Measurements from ENCODE around the gene CD36. TPM values are rescaled to one million over a fixed set of nuclear protein-coding genes. Genes with fewer than 3 reads are reported as not detected.

The CD36 gene
- total and polyA plus RNA-seq, 2 of the 8 experiments (the other 6 are each of a cell fraction or from before 2014, with no cell fraction given) = 0.33 to 0.60 TPM

DNA sequence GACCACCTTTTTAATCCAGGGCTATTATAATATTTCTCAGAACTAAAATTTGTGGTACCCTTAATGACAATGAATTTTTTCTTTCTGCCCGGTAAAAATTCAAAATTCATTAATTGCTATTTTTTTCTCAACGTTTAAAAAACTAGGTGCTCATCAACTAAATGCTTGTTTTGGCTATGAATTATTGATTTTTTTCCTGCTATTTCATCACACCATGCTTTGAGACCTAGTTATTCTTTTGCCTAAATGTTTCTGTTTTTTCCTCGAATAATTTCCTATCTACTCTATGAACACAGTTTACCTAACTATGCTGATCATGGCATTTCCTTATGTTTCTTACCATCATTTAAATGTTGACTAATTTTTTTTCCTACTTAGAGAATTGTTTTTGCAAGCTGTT, 5.6 kb upstream of the CD36 start:
- no peak for TF ChIP-seq CTBP2 (IDR thresholded peaks at IDR 0.05; ENCODE audit: borderline replicate concordance, insufficient read depth, insufficient read length, low read length)
- no peak for TF ChIP-seq YY1 (IDR thresholded peaks at IDR 0.05; ENCODE audit: low read depth, low read length)
- TF ChIP-seq TBP (IDR thresholded peaks at IDR 0.05; ENCODE audit: low read depth, low read length) = no peak
- TF ChIP-seq TAF1 (IDR thresholded peaks at IDR 0.05; ENCODE audit: low read depth, low read length) = no peak
- Histone ChIP-seq H2BK5ac (ENCODE audit: low read depth, low read length) (no peak overlapping the region), H3K23ac (ENCODE audit: insufficient read length) (no peak overlapping the region), H2AK5ac (ENCODE audit: low read depth, low read length) (no peak overlapping the region), H2BK12ac (ENCODE audit: low read depth, low read length) (no peak overlapping the region), H3K18ac (ENCODE audit: extremely low read depth, low read length) (no peak overlapping the region), H2BK15ac (ENCODE audit: low read length) (no peak overlapping the region), H2AFZ (ENCODE audit: low read length) (no peak overlapping the region), H2BK120ac (replicated peaks; ENCODE audit: low read depth, low read length) (no peak overlapping the region), H3K36me3 (ENCODE audit: control insufficient read depth in 2 of 4, insufficient read depth in 4 of 4, low read length in 3 of 4) (no peaks in the 10 kb centered on the region), H4K8ac (ENCODE audit: extremely low read depth, insufficient read depth, low read length) (no peak overlapping the region), H3K4me1 (replicated peaks in 1 of 4; ENCODE audit: control insufficient read depth in 3 of 4, insufficient read depth in 4 of 4, low read length in 3 of 4) (no peaks in the 10 kb centered on the region), H3K56ac (replicated peaks; ENCODE audit: insufficient read length, low read depth, low read length) (no peak overlapping the region), H3K79me1 (ENCODE audit: low read depth, low read length) (no peaks in the 10 kb centered on the region), H4K91ac (replicated peaks; ENCODE audit: insufficient read length, low read length) (no peak overlapping the region), H4K20me1 (replicated peaks in 1 of 2; ENCODE audit: control insufficient read depth in 1 of 2, insufficient read depth in 2 of 2, low read length in 2 of 2) (no peaks in the 10 kb centered on the region), H3K9me3 (ENCODE audit: insufficient read depth in 2 of 2, low read depth in 1 of 2, low read length in 1 of 2) (no peaks in the 10 kb centered on the region), H3K27ac (ENCODE audit: low read depth, low read length) (no peak overlapping the region), H3K4ac (replicated peaks; ENCODE audit: insufficient read length, low read depth, low read length) (no peak overlapping the region), H3K27me3 (replicated peaks in 1 of 4; ENCODE audit: control insufficient read depth in 3 of 4, extremely low read depth in 1 of 4, insufficient read depth in 3 of 4, low read length in 3 of 4) (no peaks in the 10 kb centered on the region), H4K5ac (ENCODE audit: insufficient read length, low read depth, low read length) (no peak overlapping the region), H3K14ac (ENCODE audit: insufficient read length) (no peak overlapping the region), H3K23me2 (ENCODE audit: low read depth, low read length) (no peaks in the 10 kb centered on the region), H3K79me2 (ENCODE audit: control insufficient read depth in 1 of 2, insufficient read depth in 2 of 2, low read length in 2 of 2) (no peaks in the 10 kb centered on the region), H2BK20ac (ENCODE audit: low read length) (no peak overlapping the region), H3K4me2 (ENCODE audit: insufficient read depth in 1 of 2, low read depth in 2 of 2, low read length in 2 of 2) (no peak overlapping the region), H3K4me3 (ENCODE audit: extremely low read depth in 1 of 4, insufficient read depth in 2 of 4, low read depth in 3 of 4, low read length in 4 of 4) (no peak overlapping the region), H3K9ac (replicated peaks in 1 of 4; ENCODE audit: extremely low read depth in 1 of 4, low read depth in 3 of 4, low read length in 3 of 4) (no peak overlapping the region)
- ChIA-PET POLR2A (ENCODE audit: partially characterized antibody) (no interaction called here), CTCF (ENCODE audit: partially characterized antibody) (no interaction called here)
- WGBS, 2 experiments (ENCODE audit: extremely low coverage in 1 of 2, insufficient coverage in 1 of 2, insufficient read length in 1 of 2, insufficient replicate concordance in 2 of 2, low coverage in 1 of 2, low lambda C conversion rate in 2 of 2, missing lambda C conversion rate in 1 of 2) = 86% methylated on average over 3 of the region's 3 CpGs; no CpG with 5 or more reads in 1 of the 2 experiments
- DNase-seq (ENCODE audit: low read depth in 1 of 2, low spot score in 2 of 2) (no peak), FAIRE-seq (no peak)

All from H1 (cell line).